ENCODE measurements around the gene DAPK2.

Gene DAPK2

GRCh38 chr15:64024172-64025050 is 21.9 kb downstream of the DAPK2 start:
- no peak for DNase-seq (ENCODE audit: low read depth in 2 of 2)

DNA sequence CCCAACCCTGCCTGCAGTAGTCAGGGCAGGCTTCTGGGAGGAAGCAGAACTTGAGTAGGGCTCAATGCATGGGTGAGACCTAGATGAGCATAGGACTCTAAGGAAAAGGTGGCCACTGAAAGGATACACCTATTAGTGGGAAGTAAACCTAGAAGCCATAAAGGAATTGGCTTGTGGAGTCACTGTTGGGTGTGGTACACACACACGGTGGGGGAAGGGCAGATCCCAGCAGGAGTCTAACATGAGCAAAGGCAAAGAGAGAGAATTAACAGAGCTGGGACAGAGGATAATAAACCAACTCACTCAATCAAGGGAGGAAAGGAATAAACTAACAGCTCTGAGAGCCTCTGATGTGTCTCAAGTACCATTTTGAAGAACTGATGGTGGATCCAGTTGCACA is 23.1 kb downstream of the DAPK2 start:
- DNase-seq (ENCODE audit: low read depth in 2 of 2): no peak

GRCh38 chr15:64022571-64022970 is 23.7 kb downstream of the DAPK2 start:
- DNase-seq (ENCODE audit: low read depth in 2 of 2): no peak

- no peak for DNase-seq (ENCODE audit: low read depth in 2 of 2)
Observed at GRCh38 chr15:64019764-64020163, 26.5 kb downstream of the DAPK2 start.

DNA sequence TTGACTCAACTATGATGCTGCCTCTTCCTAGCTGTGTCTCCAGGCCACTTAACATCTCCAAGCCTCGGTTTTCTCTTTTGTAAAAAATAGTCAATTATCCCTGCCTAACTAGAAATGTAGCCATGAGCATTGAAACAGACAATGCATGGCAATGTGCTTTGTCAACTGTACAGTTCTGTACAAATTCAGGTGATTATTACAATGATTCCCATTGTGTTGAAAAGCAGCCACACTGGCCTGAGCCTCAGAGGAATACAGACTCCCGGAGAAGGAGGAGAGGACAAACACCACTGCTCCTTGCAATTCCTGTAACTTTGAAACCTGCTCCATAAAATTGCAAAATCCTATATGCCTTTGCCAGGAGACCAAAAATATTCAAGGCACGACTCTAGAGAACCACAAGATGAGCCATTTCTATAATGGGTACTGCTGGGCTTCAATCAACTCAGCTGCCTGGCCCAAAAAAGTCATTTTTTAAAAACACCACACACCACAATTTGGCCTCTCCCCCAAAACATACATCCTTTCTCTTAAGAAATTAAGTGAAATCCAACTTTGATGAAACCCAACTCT is 28.6 kb downstream of the DAPK2 start:
- no peak for DNase-seq (ENCODE audit: low read depth in 2 of 2)

DNA sequence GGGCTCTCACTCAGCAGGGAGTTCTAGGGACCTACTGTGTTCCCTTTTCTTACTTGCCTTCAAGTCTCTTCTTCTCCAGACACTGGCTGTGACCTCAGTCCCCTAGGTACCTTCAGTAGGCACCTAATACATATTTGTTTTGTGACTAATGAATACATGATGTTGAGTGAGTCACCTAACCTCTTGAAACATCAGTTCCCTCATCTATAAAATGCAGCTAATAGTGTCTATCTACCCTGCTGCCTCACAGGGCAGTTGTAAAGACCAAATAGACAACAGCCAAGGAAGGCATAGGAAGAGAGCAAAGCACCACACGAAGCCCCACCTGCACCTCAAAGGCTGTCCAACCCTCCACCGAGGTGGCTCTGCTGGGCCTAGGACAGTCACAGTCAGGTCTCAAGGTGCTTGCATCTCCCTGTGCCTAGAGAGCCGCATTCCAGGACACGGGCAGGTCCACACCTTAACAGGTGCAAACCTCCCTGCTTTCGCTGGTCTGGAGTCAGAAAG is 29.1 kb downstream of the DAPK2 start:
- no peak for DNase-seq (ENCODE audit: low read depth in 2 of 2)

- DNase-seq (ENCODE audit: low read depth in 2 of 2): no peak
Observed at GRCh38 chr15:64016257-64016656, 30.0 kb downstream of the DAPK2 start.

DNA sequence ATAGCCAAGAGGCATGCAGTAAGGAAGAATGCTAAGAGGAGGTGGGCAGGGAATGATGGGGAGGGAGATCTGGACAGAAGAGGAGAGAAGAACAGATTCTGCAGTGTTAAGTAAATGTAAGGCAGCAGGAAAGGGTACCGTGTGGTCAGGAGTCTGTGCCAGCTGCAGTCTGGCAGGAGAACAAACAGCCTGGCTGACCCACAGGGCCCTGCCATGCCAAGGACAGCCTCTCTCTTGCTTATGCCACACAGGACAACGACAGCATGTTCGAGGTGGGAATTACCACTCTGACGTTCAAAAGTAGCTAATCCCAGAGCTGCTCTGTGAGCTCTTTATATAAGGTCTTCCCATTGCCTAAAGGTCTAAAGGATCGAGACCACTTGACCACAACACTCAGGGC is 31.3 kb downstream of the DAPK2 start:
- no peak for DNase-seq (ENCODE audit: low read depth in 2 of 2)

DNA sequence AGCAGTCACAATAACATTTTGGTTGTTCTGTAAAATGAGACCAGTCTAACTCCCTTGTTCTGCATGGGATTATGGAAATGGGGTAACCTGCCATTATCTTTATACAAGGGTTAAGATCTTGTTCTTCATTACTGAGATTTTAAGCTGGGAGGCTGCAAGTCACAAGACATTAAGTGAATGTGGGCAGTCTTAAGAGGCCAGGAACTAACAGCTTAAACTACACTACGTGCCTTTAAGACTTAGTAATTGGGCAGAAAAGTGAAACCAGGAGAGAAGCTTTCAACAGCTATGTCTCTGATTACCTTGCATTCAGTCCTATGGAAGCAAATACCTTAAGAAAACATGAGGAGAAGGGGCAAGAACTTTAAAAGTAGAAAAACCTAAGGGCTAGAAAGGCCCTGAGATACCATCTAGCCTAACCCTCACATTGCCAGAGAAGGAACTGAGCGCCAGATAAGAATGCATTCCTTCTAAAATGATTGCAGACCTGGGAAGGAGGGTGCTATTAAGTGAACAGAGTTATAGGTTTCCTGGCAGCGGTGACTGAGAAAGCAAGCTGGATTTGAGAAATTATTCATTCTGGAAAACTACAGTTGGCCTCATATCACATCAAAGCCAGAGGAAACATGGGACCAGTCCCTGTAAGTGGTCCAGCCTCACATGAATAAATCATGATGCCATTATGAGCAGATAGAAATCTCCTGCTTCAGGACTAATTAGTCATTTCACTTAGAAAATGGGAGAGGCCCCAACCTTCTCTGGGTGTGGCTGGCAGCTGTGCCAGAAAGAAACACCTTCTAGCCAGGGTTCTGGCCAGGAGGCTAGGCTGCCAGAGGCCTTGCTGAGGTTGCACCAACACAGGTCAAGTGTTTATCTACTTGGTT is 32.9 kb downstream of the DAPK2 start:
- peak in 1 of 2 donors; percentile 10 for DNase-seq (ENCODE audit: low read depth in 2 of 2)

- DNase-seq (ENCODE audit: low read depth in 2 of 2): no peak
Observed at GRCh38 chr15:64011736-64012135, 34.5 kb downstream of the DAPK2 start.

DNA sequence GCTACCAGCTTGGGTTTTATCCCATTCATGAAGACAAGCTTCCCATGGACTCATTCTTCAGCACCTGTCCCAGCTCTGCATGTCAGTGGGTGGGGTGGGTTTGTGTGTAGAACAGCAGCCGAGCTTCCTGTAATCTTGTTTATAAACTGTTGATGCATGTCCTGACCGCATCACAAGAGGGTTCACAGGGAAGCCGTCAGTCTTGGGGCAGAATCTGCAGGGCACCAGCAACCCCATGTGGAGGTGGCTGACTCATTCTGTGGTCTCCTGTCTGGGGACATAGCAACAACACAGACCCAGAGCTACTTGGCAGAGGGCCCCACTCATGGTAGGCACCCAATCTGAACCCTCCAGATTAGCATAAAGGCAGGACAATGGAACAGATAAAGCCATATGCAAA is 35.6 kb downstream of the DAPK2 start:
- DNase-seq (ENCODE audit: low read depth in 2 of 2): peak; percentile 63 to 75

DNA sequence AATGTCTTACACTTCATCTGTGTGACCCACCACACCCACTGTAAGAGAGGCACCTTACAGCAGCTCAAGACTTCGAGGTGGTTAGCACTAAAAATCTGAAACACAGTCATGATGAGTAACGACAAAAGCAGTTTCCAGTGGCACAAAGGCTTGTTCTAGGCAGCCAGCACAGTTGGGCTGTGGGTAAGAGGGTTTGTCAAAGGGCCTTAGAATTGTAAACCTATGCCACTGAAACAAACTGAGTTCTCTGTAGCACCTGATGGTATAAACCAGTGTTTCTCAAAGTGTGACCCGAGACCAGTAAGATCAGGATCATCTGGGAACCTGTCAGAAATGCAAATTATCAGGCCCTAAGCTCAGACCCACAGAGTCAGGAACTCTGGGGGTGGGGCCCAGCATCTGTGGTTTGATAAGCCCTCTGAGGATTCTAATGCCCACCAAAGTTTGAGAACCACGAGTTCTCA is 36.5 kb downstream of the DAPK2 start:
- DNase-seq (ENCODE audit: low read depth in 2 of 2): peak; percentile 25 to 40

DNA sequence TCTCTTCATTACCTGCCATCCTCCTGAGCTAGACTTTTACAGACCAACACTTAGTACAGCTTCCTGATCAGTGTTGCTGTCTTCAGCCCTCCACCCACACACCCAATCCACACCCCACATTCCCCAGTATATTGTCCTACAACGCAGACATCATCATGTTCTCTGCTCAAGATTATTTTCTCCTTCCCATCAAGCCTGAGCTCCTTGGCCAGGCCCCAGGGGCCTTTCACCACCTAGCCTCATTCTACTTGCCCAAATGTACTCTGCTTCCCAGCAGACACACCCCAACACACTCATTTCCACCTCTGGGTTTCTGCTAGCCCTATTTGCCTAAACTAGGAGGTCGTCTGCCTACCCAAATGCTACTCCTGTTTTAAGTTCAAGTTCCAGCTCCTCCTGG is 37.0 kb downstream of the DAPK2 start:
- DNase-seq (ENCODE audit: low read depth in 2 of 2): no peak

- no peak for DNase-seq (ENCODE audit: low read depth in 2 of 2)
Observed at GRCh38 chr15:64008177-64008576, 38.1 kb downstream of the DAPK2 start.

GRCh38 chr15:64006642-64007041 is 39.6 kb downstream of the DAPK2 start:
- DNase-seq (ENCODE audit: low read depth in 2 of 2): no peak

DNA sequence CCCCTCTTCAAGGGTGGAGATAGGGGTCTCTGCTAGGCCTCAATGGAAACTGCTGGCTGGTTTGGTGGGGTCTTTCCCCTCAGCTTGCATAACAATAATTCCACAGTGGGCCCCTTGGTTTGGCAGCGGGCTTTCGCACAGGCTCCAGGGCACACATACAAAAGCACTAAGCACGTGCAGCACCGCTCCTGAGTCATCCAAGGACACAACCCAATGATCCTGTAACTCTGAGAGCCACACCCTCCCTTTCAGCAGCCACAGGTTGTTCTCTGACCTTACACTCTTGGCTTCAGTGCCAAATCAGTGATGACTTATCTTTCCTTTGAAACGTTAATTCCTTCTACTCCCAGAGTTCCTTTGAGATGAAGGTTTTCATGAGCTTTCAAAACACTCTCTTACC is 41.7 kb downstream of the DAPK2 start:
- DNase-seq (ENCODE audit: low read depth in 2 of 2): no peak

DNA sequence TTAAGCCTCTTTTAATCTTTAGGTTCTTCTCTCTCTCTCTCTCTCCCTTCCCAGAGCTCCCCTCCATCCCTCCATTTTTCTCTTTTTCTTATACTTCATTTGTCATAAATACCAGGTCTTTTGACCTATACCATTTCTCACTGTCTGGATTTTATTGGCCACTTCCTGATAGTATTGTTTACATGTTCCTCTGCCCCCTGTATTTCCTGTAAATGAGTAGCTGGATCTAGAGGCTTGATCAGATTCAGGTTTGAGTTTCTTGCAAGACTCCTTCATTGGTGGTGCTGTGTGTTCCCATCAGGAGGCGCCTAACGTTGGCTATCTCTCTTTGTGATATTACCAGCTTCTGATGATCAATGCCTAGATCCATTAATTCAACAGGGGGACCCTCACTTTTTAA is 42.2 kb downstream of the DAPK2 start:
- DNase-seq (ENCODE audit: low read depth in 2 of 2): no peak

GRCh38 chr15:64003182-64003581 is 43.1 kb downstream of the DAPK2 start:
- no peak for DNase-seq (ENCODE audit: low read depth in 2 of 2)

GRCh38 chr15:64001148-64001547 is 45.1 kb downstream of the DAPK2 start:
- no peak for DNase-seq (ENCODE audit: low read depth in 2 of 2)

DNA sequence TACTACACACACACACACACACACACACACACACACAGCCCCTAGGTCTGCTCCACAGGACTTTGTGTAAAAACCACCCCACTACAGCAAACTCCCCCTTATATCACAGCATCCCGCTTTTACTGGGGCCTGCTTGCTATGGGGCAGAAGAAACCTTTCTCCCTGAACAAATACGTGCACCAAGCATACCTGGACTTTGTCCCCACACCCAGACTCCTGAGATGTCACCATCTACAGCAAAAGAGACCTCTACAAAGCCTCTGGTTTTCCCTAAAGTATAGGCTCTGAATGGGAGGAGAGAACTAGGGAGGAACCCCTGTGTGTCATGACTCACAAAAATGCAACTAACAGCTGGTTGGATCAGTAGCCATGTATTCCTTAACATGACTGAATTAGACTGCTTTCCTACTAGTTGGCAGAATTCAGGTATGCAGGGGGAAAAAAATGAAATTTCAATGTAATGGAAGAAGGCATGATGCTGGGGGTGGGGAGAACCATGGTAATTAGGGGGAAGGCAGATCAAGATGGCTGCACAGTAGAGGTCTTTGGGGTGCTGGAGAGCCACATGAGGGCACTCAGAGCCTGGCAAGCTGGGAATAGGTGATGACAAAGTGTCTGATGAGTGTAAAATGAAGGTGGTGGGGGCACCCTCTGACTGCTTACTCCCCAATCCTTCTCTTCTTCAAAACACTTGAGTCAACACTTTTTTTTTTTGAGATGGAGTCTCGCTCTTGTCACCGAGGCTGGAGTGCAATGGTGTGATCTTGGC is 45.9 kb downstream of the DAPK2 start:
- no peak for DNase-seq (ENCODE audit: low read depth in 2 of 2)

DNA sequence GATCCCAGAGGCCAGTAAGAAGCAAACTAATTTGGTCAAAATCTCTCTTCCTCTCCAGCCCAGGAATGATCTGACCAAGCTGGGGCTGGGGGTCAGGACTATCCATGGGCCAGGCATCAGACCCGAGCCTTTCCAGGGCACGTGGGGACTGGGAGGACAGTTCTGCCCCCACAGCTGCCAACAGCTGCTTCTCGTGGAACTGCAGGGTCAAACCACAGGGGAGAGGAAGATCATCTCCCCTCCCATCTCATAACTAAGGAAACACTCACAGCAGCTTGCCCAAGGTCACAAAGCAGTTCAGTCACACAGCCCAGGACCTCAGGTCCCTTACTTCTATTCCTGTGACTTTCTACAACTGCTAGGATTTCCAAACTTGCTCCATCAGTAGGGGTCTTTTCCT is 47.1 kb downstream of the DAPK2 start:
- DNase-seq (ENCODE audit: low read depth in 2 of 2): no peak

All from stimulated activated CD8-positive, alpha-beta memory T cell treated with anti-CD3 and anti-CD28 coated beads, Interleukin-2, amount 100 ng/mL, for 48 hours (primary cell).